OCI-LY1 (cell line): ENCODE measurements around the gene FCRL5.

Experiments
- H2AFZ ChIP-seq: fragments of 200-600 bp; sonication (generic), shearing (Covaris generic); 2 replicates; pipeline ENCODE4 v1.6.0; 2014; ENCODE audit warnings: antibody characterized with exemption, mild to moderate bottlenecking, low read length
- H3F3A ChIP-seq: fragments of 200-600 bp; sonication (generic), shearing (Covaris generic); 2 replicates; pipeline ENCODE4 v1.6.0; 2014; ENCODE audit warnings: mild to moderate bottlenecking, antibody characterized with exemption, low read length, moderate library complexity; ENCODE audit not compliant: insufficient read depth
- H3K27ac ChIP-seq: fragments of 200-600 bp; sonication (generic); 2 replicates; pipeline ENCODE4 v1.5.1; 2014; ENCODE audit warnings: low read length, mixed run types, mild to moderate bottlenecking, low read depth; ENCODE audit not compliant: poor library complexity, severe bottlenecking
- H3K27me3 ChIP-seq: fragments of 200-600 bp; sonication (generic); 2 replicates; pipeline ENCODE4 v1.6.0; 2014; ENCODE audit warnings: antibody characterized with exemption, mild to moderate bottlenecking, low read length, moderate library complexity; ENCODE audit not compliant: insufficient read depth
- H3K36me3 ChIP-seq: fragments of 200-600 bp; sonication (generic); 2 replicates; pipeline ENCODE4 v1.6.1; 2014; ENCODE audit warnings: mild to moderate bottlenecking, antibody characterized with exemption, low read length, moderate library complexity, mixed read lengths; ENCODE audit not compliant: insufficient read depth
- H3K4me1 ChIP-seq: fragments of 200-600 bp; sonication (generic); 2 replicates; pipeline ENCODE4 v1.5.1; 2014; ENCODE audit warnings: mild to moderate bottlenecking, low read length, moderate library complexity; ENCODE audit not compliant: insufficient read depth, severe bottlenecking
- H3K4me2 ChIP-seq: fragments of 200-600 bp; sonication (generic), shearing (Covaris generic); 2 replicates; pipeline ENCODE4 v1.6.1; 2014; ENCODE audit warnings: low read length
- H3K4me3 ChIP-seq: fragments of 200-600 bp; sonication (generic); 2 replicates; pipeline ENCODE4 v1.5.1; 2014; ENCODE audit warnings: low read length, low read depth, mild to moderate bottlenecking, mixed read lengths; ENCODE audit not compliant: poor library complexity, severe bottlenecking
- H3K79me2 ChIP-seq: fragments of 200-600 bp; shearing (Covaris generic); 2 replicates; pipeline ENCODE4 v1.6.1; 2016; ENCODE audit warnings: mixed run types, low read length, mixed read lengths; ENCODE audit not compliant: insufficient read depth
- H3K9ac ChIP-seq: fragments of 200-600 bp; sonication (generic), shearing (Covaris generic); 2 replicates; pipeline ENCODE4 v1.6.1; 2014; ENCODE audit warnings: mild to moderate bottlenecking, low read length, mixed read lengths
- H3K9me2 ChIP-seq: fragments of 200-600 bp; sonication (generic), shearing (Covaris generic); 2 replicates; pipeline ENCODE4 v1.6.1; 2014; ENCODE audit warnings: low read depth, mild to moderate bottlenecking, low read length, mixed read lengths
- H3K9me3 ChIP-seq: fragments of 200-600 bp; shearing (Covaris generic); 2 replicates; pipeline ENCODE4 v1.6.1; 2014; ENCODE audit warnings: low read length, mixed read lengths
- H4K20me1 ChIP-seq: fragments of 200-600 bp; sonication (generic), shearing (Covaris generic); 2 replicates; pipeline ENCODE4 v1.6.0; 2016; ENCODE audit warnings: mild to moderate bottlenecking, low read length; ENCODE audit not compliant: insufficient read depth
- EZH2 ChIP-seq: fragments of 200-600 bp; sonication (generic), shearing (Covaris generic); IDR thresholded peaks from 2 replicates; pipeline ENCODE4 v1.8.0; 2017; ENCODE audit warnings: borderline replicate concordance, mixed run types, mild to moderate bottlenecking, antibody characterized with exemption, low read length, moderate library complexity, mixed read lengths
- TF ChIP-seq, protein P1 (sequence below): fragments of 200-600 bp; sonication (generic), shearing (Covaris generic); IDR thresholded peaks from 2 replicates; pipeline ENCODE4 v1.5.1; 2017; ENCODE audit warnings: mild to moderate bottlenecking, antibody characterized with exemption, low read length, moderate library complexity, mixed read lengths

The FCRL5 gene

GRCh38 chr1:157477419-157477818, 74.9 kb downstream of the FCRL5 start:
- Histone ChIP-seq H3K4me2 (no peak overlapping the region), H4K20me1 (no peaks in the 10 kb centered on the region), H3K4me3 (no peak overlapping the region), H3K27me3 (no peaks in the 10 kb centered on the region), H3K4me1 (no peaks in the 10 kb centered on the region), H3K9me3 (peaks cover 4% of the 10 kb centered on the region), H3K9me2 (no peaks in the 10 kb centered on the region), H2AFZ (no peak overlapping the region), H3K27ac (no peak overlapping the region), H3K36me3 (no peaks in the 10 kb centered on the region), H3F3A (no peaks in the 10 kb centered on the region), H3K9ac (no peak overlapping the region), H3K79me2 (no peaks in the 10 kb centered on the region)
- no peak for TF ChIP-seq EZH2
- TF ChIP-seq, protein P1, sequence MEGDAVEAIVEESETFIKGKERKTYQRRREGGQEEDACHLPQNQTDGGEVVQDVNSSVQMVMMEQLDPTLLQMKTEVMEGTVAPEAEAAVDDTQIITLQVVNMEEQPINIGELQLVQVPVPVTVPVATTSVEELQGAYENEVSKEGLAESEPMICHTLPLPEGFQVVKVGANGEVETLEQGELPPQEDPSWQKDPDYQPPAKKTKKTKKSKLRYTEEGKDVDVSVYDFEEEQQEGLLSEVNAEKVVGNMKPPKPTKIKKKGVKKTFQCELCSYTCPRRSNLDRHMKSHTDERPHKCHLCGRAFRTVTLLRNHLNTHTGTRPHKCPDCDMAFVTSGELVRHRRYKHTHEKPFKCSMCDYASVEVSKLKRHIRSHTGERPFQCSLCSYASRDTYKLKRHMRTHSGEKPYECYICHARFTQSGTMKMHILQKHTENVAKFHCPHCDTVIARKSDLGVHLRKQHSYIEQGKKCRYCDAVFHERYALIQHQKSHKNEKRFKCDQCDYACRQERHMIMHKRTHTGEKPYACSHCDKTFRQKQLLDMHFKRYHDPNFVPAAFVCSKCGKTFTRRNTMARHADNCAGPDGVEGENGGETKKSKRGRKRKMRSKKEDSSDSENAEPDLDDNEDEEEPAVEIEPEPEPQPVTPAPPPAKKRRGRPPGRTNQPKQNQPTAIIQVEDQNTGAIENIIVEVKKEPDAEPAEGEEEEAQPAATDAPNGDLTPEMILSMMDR: no peak

DNA sequence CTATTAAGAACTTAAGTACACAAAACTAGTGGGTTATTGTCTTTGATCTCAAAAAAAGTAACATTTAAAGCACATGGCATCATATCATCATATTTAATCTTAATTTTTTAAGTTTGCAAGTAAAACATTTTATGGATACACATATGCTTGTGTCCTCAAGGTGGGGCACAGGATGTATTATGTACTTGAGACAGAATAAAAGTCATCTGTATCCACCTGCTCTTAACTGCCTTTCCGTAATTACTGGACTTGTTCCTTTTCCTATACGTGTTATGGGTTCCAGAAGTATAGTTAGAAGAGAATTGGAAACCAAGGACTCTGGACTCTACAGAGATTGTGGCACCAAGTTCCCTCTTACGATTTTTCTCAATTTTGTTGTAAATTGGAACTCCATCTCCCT, 79.4 kb downstream of the FCRL5 start:
- no peaks in the 10 kb centered on the region for H4K20me1 ChIP-seq
- H3K36me3 ChIP-seq: no peaks in the 10 kb centered on the region
- no peaks in the 10 kb centered on the region for H3K79me2 ChIP-seq
- H3K4me3 ChIP-seq: no peak overlapping the region
- H3K9me3 ChIP-seq: no peaks in the 10 kb centered on the region; the same call in 1 of the 2 replicates
- no peaks in the 10 kb centered on the region for H3F3A ChIP-seq
- no peak overlapping the region for H3K27ac ChIP-seq
- no peak overlapping the region for H3K9ac ChIP-seq
- H3K27me3 ChIP-seq: no peaks in the 10 kb centered on the region
- TF ChIP-seq, protein P1: no peak
- no peaks in the 10 kb centered on the region for H3K9me2 ChIP-seq
- H3K4me1 ChIP-seq: no peaks in the 10 kb centered on the region
- H3K4me2 ChIP-seq: no peak overlapping the region
- H2AFZ ChIP-seq: no peak overlapping the region

DNA sequence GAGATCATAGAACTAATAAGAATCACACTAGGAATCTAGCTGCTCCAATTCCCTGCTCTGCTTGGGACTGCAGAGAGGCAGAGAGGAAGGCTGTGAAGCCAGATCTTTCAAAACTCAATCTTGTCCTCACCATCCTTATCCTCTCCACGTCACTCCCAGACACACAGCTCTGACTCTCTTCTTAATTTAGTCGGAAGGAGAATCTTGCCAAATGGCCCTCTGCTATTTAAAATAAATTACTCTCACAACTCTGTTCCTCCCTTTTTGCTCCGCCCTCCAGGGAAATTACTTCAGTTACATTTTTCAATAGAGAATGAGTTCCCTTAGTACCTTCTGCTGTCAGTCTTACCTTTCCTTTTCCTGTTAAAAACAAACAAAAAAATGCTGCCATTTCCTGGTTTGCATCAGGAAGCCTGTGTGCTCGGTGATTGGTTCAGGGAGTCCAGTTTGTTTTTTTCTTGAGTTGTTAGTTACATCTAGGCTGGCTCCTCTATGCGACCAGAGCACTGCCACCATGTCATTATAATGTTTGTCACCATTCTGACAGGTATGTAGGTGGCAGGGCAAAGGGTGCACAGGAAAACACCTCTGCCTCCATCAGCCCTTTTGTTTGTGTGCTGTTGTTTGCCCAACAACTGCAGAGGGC, 80.1 kb downstream of the FCRL5 start:
- TF ChIP-seq, protein P1: no peak
- TF ChIP-seq EZH2: no peak
- H2AFZ ChIP-seq: no peak overlapping the region

More for the DNA sequence above, 80.1 kb downstream of the FCRL5 start:
- no peak overlapping the region for H3K4me3 ChIP-seq
- no peaks in the 10 kb centered on the region for H3K4me1 ChIP-seq
- no peaks in the 10 kb centered on the region for H3K9me2 ChIP-seq
- H3K27ac ChIP-seq: no peak overlapping the region
- H3K36me3 ChIP-seq: no peaks in the 10 kb centered on the region
- H3K9me3 ChIP-seq: no peaks in the 10 kb centered on the region; the same call in 1 of the 2 replicates
- H4K20me1 ChIP-seq: no peaks in the 10 kb centered on the region
- no peaks in the 10 kb centered on the region for H3F3A ChIP-seq
- no peak overlapping the region for H3K4me2 ChIP-seq
- no peaks in the 10 kb centered on the region for H3K27me3 ChIP-seq
- no peaks in the 10 kb centered on the region for H3K79me2 ChIP-seq
- H3K9ac ChIP-seq: no peak overlapping the region
